HepG2 (cell line): ENCODE measurements around the gene RASGRP4. TPM values are rescaled to one million over a fixed set of nuclear protein-coding genes. Genes with fewer than 3 reads are reported as not detected.

ENCODE experiments used
- ATAC-seq: fragments of 200-7000 bp; cut with Tn5 transposase; 3 replicates; pipeline ENCODE4 v1.9.1; 2020; ENCODE audit warnings: mild to moderate bottlenecking, moderate library complexity
- BruUV-seq: library from RNA; stranded (reverse); fragments of 400-500 nt; replicated peaks from 2 replicates; lab custom pipeline; 2021; lab: Mats Ljungman, UMichigan
- CTCF ChIA-PET: fragments of 300-600 bp; formaldehyde crosslinking; extraction: SDS; loops from one replicate; lab custom pipeline; 2021; ENCODE audit warnings: low total read pairs, inconsistent platforms, low intra/inter-chr PET ratio; lab: Yijun Ruan, JAX
- POLR2A ChIA-PET: fragments of 350-600 bp; sonication (Branson Sonifier 250); formaldehyde crosslinking; loops from one replicate; lab custom pipeline; 2020; ENCODE audit warnings: antibody characterized with exemption, inconsistent platforms; lab: Yijun Ruan, JAX
- DNase-seq: peaks from one replicate; pipeline ENCODE4 v3.0.0-alpha.2; 2015; ENCODE audit warnings: low spot score
- FAIRE-seq: peaks from 3 replicates; lab custom pipeline; 2011; peaks lifted over from hg19 to GRCh38; lab: Jason Lieb, UNC
- H2AFZ ChIP-seq: one replicate; pipeline ENCODE4 v1.6.1; 2011; ENCODE audit warnings: low read length, inconsistent platforms
- H3K27ac ChIP-seq: fragments of 300-600 bp; 3 replicates; pipeline ENCODE4 v1.8.0; 2011; ENCODE audit warnings: mixed run types, mild to moderate bottlenecking, mixed read lengths, low read length, inconsistent platforms; ENCODE audit not compliant: insufficient read depth; ENCODE audit errors: extremely low read length
- H3K27me3 ChIP-seq, 2 experiments: fragments of 200-600 bp in 1 of 2; 2 replicates in 1 of 2; 3 replicates in 1 of 2; pipeline versions ENCODE4 v1.6.0 to v1.8.0; 2011; ENCODE audit warnings: low read length in 2 of 2, mild to moderate bottlenecking in 2 of 2, moderate library complexity in 2 of 2, inconsistent platforms in 1 of 2; ENCODE audit not compliant: insufficient read depth in 2 of 2, control insufficient read depth in 1 of 2
- H3K36me3 ChIP-seq, 2 experiments: fragments of 200-600 bp in 1 of 2; replicated peaks in 1 of 2; 2 replicates in 1 of 2; 3 replicates in 1 of 2; pipeline versions ENCODE4 v1.5.1 to v1.8.0; 2011; ENCODE audit warnings: low read length in 2 of 2, inconsistent platforms in 1 of 2; ENCODE audit not compliant: insufficient read depth in 2 of 2, control insufficient read depth in 1 of 2
- H3K4me1 ChIP-seq: 2 replicates; pipeline ENCODE4 v1.5.1; 2012; ENCODE audit warnings: low read length, inconsistent platforms; ENCODE audit not compliant: insufficient read depth
- H3K4me2 ChIP-seq: 2 replicates; pipeline ENCODE4 v1.6.0; 2011; ENCODE audit warnings: low read depth, low read length, inconsistent platforms
- H3K4me3 ChIP-seq, 3 experiments: fragments of 200-600 bp in 1 of 3; sonication (generic), shearing (Covaris generic) in 1 of 3; replicated peaks in 1 of 3; 2 replicates each; pipeline ENCODE4 v1.5.1; 2011 to 2016; ENCODE audit warnings: low read length in 3 of 3, inconsistent platforms in 2 of 3, low read depth in 2 of 3, mild to moderate bottlenecking in 2 of 3, control low read depth in 1 of 3, mixed read lengths in 1 of 3; ENCODE audit not compliant: insufficient read depth in 1 of 3
- H3K79me2 ChIP-seq: one replicate; pipeline ENCODE4 v1.6.1; 2011; ENCODE audit warnings: low read length, inconsistent platforms; ENCODE audit not compliant: insufficient read depth
- H3K9ac ChIP-seq: 2 replicates; pipeline ENCODE4 v1.6.0; 2011; ENCODE audit warnings: mild to moderate bottlenecking, low read depth, low read length, inconsistent platforms; ENCODE audit not compliant: insufficient read depth
- H3K9me3 ChIP-seq: 2 replicates; pipeline ENCODE4 v1.5.1; 2012; ENCODE audit warnings: mild to moderate bottlenecking, low read length
- H4K20me1 ChIP-seq: 2 replicates; pipeline ENCODE4 v1.6.0; 2011; ENCODE audit warnings: inconsistent platforms, mild to moderate bottlenecking, low read length, moderate library complexity; ENCODE audit not compliant: insufficient read depth
- CAMTA2 ChIP-seq: sonication (generic); formaldehyde crosslinking; IDR thresholded peaks from 2 replicates; pipeline ENCODE4 v1.4.0; 2020; ENCODE audit warnings: mild to moderate bottlenecking, missing genetic modification reagents, borderline replicate concordance
- DDIT3 ChIP-seq: sonication (generic); formaldehyde crosslinking; IDR thresholded peaks from 2 replicates; pipeline ENCODE4 v1.4.0; 2020; ENCODE audit warnings: mild to moderate bottlenecking, missing genetic modification reagents
- HNF4G ChIP-seq, 2 experiments: sonication (generic) in 1 of 2; formaldehyde crosslinking in 1 of 2; IDR thresholded peaks; 2 replicates each; pipeline versions ENCODE4 v1.4.0 to v1.6.1; 2011 to 2020; ENCODE audit warnings: borderline replicate concordance in 2 of 2, low read depth in 2 of 2, mild to moderate bottlenecking in 2 of 2, low read length in 1 of 2, missing genetic modification reagents in 1 of 2, moderate library complexity in 1 of 2
- KAT2B ChIP-seq: fragments of 150-350 bp; IDR thresholded peaks from 2 replicates; pipeline ENCODE4 v1.6.1; 2014; ENCODE audit warnings: low read depth, low read length, borderline replicate concordance
- SAP130 ChIP-seq: IDR thresholded peaks from 2 replicates; pipeline ENCODE4 v1.6.1; 2016; ENCODE audit warnings: low read depth
- SP4 ChIP-seq: sonication (generic); formaldehyde crosslinking; IDR thresholded peaks from 2 replicates; pipeline ENCODE4 v1.8.1; 2023; ENCODE audit warnings: mild to moderate bottlenecking, missing genetic modification reagents
- ZNF510 ChIP-seq: sonication (generic); formaldehyde crosslinking; IDR thresholded peaks from 2 replicates; pipeline ENCODE4 v1.4.0; 2020; ENCODE audit warnings: low read depth, mild to moderate bottlenecking, missing genetic modification reagents
- ZNF784 ChIP-seq: sonication (generic); formaldehyde crosslinking; IDR thresholded peaks from 2 replicates; pipeline ENCODE4 v1.5.1; 2020; ENCODE audit warnings: missing genetic modification reagents, mild to moderate bottlenecking, borderline replicate concordance
- WGBS: methylation state at CpG from one replicate; pipeline ENCODE4 v1.1.6; 2017; ENCODE audit warnings: low lambda C conversion rate; 5-methylcytosine and 5-hydroxymethylcytosine counted together
- in situ Hi-C: cut with HindIII; loops from 2 replicates; pipeline ENCODE4 v1.10.0; 2017; ENCODE audit warnings: low pct_unique_long_range_greater_than_20kb; ENCODE audit not compliant: extremely low pct_ligation_motif_present
- intact Hi-C: fragments of 100-400 bp; cut with micrococcal nuclease; formaldehyde crosslinking; loops from one replicate; pipeline ENCODE4 v1.10.0; 2022; ENCODE audit not compliant: unreplicated experiment
- polyA plus RNA-seq, 8 experiments: library from polyadenylated mRNA; depleted of rRNA in 3 of 8; stranded (reverse) in 7 of 8; unstranded in 1 of 8; fragments of >200 nt; fragmentation: Illumina TruSeq in 4 of 8; extraction: Trizol in 4 of 8; gene quantifications; 2 replicates each; pipeline versions ENCODE4 v1.2.1 to v1.2.3, GENCODE V29; 2011 to 2016; ENCODE audit warnings: low read depth in 4 of 8, missing spikeins in 1 of 8, mixed read lengths in 1 of 8; ENCODE audit not compliant: insufficient read depth in 1 of 8
- total RNA-seq, 5 experiments: library from RNA; depleted of rRNA; stranded (reverse); fragments of >200 nt; fragmentation: Illumina TruSeq; extraction: Trizol; gene quantifications; 2 replicates each; pipeline ENCODE4 v1.2.3, GENCODE V29; 2016; ENCODE audit warnings: low read depth in 1 of 5
- TF ChIP-seq, protein P1 (sequence below): sonication (generic); formaldehyde crosslinking; IDR thresholded peaks from 2 replicates; pipeline ENCODE4 v1.9.0; 2022; ENCODE audit warnings: missing genetic modification reagents, mild to moderate bottlenecking, borderline replicate concordance

Gene RASGRP4
- total and polyA plus RNA-seq, 2 of the 13 experiments (the other 11 are each of a cell fraction or from before 2014, with no cell fraction given), result not detected

GRCh38 chr19:38457690-38458405 lies 31.8 kb upstream of the RASGRP4 start:
- TF ChIP-seq SAP130 (CRISPR knock-in tag) (no peak), ZNF784 (CRISPR knock-in tag) (no peak), HNF4G (IDR thresholded peaks at IDR 0.05; ENCODE audit: borderline replicate concordance, low read depth, low read length) (no peak), HNF4G (CRISPR knock-in tag; IDR thresholded peaks at IDR 0.05; ENCODE audit: borderline replicate concordance, low read depth) (no peak), CAMTA2 (CRISPR knock-in tag) (no peak), KAT2B (no peak), DDIT3 (CRISPR knock-in tag) (no peak), ZNF510 (CRISPR knock-in tag) (no peak), SP4 (CRISPR knock-in tag) (no peak)
- TF ChIP-seq, protein P1, sequence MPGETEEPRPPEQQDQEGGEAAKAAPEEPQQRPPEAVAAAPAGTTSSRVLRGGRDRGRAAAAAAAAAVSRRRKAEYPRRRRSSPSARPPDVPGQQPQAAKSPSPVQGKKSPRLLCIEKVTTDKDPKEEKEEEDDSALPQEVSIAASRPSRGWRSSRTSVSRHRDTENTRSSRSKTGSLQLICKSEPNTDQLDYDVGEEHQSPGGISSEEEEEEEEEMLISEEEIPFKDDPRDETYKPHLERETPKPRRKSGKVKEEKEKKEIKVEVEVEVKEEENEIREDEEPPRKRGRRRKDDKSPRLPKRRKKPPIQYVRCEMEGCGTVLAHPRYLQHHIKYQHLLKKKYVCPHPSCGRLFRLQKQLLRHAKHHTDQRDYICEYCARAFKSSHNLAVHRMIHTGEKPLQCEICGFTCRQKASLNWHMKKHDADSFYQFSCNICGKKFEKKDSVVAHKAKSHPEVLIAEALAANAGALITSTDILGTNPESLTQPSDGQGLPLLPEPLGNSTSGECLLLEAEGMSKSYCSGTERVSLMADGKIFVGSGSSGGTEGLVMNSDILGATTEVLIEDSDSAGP (CRISPR knock-in tag), result no peak
- Histone ChIP-seq H3K79me2 (no peaks in the 10 kb centered on the region), H3K4me1 (no peaks in the 10 kb centered on the region), H4K20me1 (no peaks in the 10 kb centered on the region), H2AFZ (no peak overlapping the region), H3K4me3 (no peak overlapping the region), H3K4me2 (no peak overlapping the region), H3K9me3 (no peaks in the 10 kb centered on the region), H3K9ac (no peak overlapping the region), H3K27ac (no peak overlapping the region), H3K36me3 (no peaks in the 10 kb centered on the region), H3K27me3 (no peaks in the 10 kb centered on the region)
- BruUV-seq, result no TSS peak
- ChIA-PET CTCF (no interaction called here), POLR2A (no interaction called here)
- WGBS, result 61% methylated on average over 7 of the region's 15 CpGs
- in situ Hi-C loops, result no loop called here
- FAIRE-seq (no peak), ATAC-seq (no peak), DNase-seq (no peak)
- intact Hi-C loops, result no loop called here
